Hepatocyte (in vitro differentiated cells): Measurements from ENCODE around the gene COL17A1. TPM values are rescaled to one million over a fixed set of nuclear protein-coding genes. Genes with fewer than 3 reads are reported as not detected.

Source experiments
- DNase-seq: peaks from one replicate; pipeline ENCODE4 v3.0.0-alpha.2; 2016; ENCODE audit warnings: low spot score
- H2AFZ ChIP-seq: fragments of 200-600 bp; sonication (generic); 2 replicates; pipeline ENCODE4 v1.6.0; 2016; ENCODE audit warnings: antibody characterized with exemption, mild to moderate bottlenecking
- H3K27ac ChIP-seq: fragments of 200-600 bp; sonication (generic); 2 replicates; pipeline ENCODE4 v1.5.1; 2016; ENCODE audit warnings: mild to moderate bottlenecking
- H3K27me3 ChIP-seq: fragments of 200-600 bp; sonication (generic); 2 replicates; pipeline ENCODE4 v1.6.1; 2016
- H3K36me3 ChIP-seq: fragments of 200-600 bp; sonication (generic); replicated peaks from 2 replicates; pipeline ENCODE4 v1.5.1; 2016; ENCODE audit warnings: low read depth; ENCODE audit not compliant: insufficient read depth
- H3K4me1 ChIP-seq: fragments of 200-600 bp; sonication (generic); 2 replicates; pipeline ENCODE4 v1.5.1; 2016; ENCODE audit warnings: mild to moderate bottlenecking, moderate library complexity; ENCODE audit not compliant: insufficient read depth
- H3K4me2 ChIP-seq: fragments of 200-600 bp; sonication (generic); 2 replicates; pipeline ENCODE4 v1.6.0; 2016
- H3K4me3 ChIP-seq: fragments of 200-600 bp; sonication (generic); 2 replicates; pipeline ENCODE4 v1.5.1; 2016; ENCODE audit warnings: mild to moderate bottlenecking
- H3K79me2 ChIP-seq: fragments of 200-600 bp; sonication (generic); 2 replicates; pipeline ENCODE4 v1.6.0; 2017; ENCODE audit warnings: mild to moderate bottlenecking
- H3K9me2 ChIP-seq: fragments of 200-600 bp; sonication (generic); replicated peaks from 2 replicates; pipeline ENCODE4 v1.6.0; 2017; ENCODE audit warnings: mild to moderate bottlenecking; ENCODE audit not compliant: insufficient read depth
- H3K9me3 ChIP-seq: fragments of 200-600 bp; sonication (generic); 2 replicates; pipeline ENCODE4 v1.5.1; 2016; ENCODE audit warnings: low read depth, mild to moderate bottlenecking
- H4K20me1 ChIP-seq: fragments of 200-600 bp; sonication (generic); 2 replicates; pipeline ENCODE4 v1.6.0; 2016; ENCODE audit warnings: mild to moderate bottlenecking; ENCODE audit not compliant: insufficient read depth, poor library complexity, severe bottlenecking
- CTCF ChIP-seq: fragments of 200-600 bp; sonication (generic); IDR thresholded peaks from 2 replicates; pipeline ENCODE4 v1.5.1; 2016; ENCODE audit warnings: antibody characterized with exemption, mild to moderate bottlenecking; ENCODE audit not compliant: poor library complexity
- EZH2 ChIP-seq: fragments of 200-600 bp; sonication (generic); IDR thresholded peaks from 2 replicates; pipeline ENCODE4 v1.6.1; 2016; ENCODE audit warnings: antibody characterized with exemption, mild to moderate bottlenecking, borderline replicate concordance
- EZH2phosphoT487 ChIP-seq: fragments of 200-600 bp; sonication (generic); IDR thresholded peaks from one replicate; pipeline ENCODE4 v1.6.1; 2018; ENCODE audit warnings: antibody characterized with exemption, mild to moderate bottlenecking, low read depth, moderate library complexity; ENCODE audit not compliant: unreplicated experiment, severe bottlenecking
- WGBS: methylation state at CpG from one replicate; pipeline ENCODE4 v1.1.6; 2016; ENCODE audit warnings: low lambda C conversion rate; ENCODE audit errors: missing lambda C conversion rate; 5-methylcytosine and 5-hydroxymethylcytosine counted together
- polyA plus RNA-seq: library from polyadenylated mRNA; unstranded; fragments of >200 nt; fragmentation: Nextera tagmentation; extraction: Ambion mirVana; gene quantifications from 2 replicates; pipeline ENCODE4 v1.2.1, GENCODE V29; 2016
- total RNA-seq: library from RNA; depleted of rRNA; stranded (reverse); fragments of >200 nt; gene quantifications from 2 replicates; pipeline ENCODE4 v1.2.3, GENCODE V29; 2014

The COL17A1 gene
- total and polyA plus RNA-seq, 2 experiments from 2014 or later, result 3.3 to 7.5 TPM

- H3K4me2 ChIP-seq, result no peak overlapping the region
- no peaks in the 10 kb centered on the region for H3K9me2 ChIP-seq
- H3K9me3 ChIP-seq, result no peaks in the 10 kb centered on the region
- TF ChIP-seq CTCF (no peak), EZH2phosphoT487 (no peak), EZH2 (no peak)
- no peaks in the 10 kb centered on the region for H3K79me2 ChIP-seq
- DNase-seq, result no peak
- H3K27ac ChIP-seq, result no peak overlapping the region
- H3K4me1 ChIP-seq, result no peaks in the 10 kb centered on the region
- H2AFZ ChIP-seq, result no peak overlapping the region
- no peak overlapping the region for H3K4me3 ChIP-seq
- H3K36me3 ChIP-seq, result no peaks in the 10 kb centered on the region
- H4K20me1 ChIP-seq, result no peaks in the 10 kb centered on the region
- no peaks in the 10 kb centered on the region for H3K27me3 ChIP-seq
- 96% methylated on average over 7 of the region's 7 CpGs for WGBS
Measured at GRCh38 chr10:104038958-104039752, 46.5 kb downstream of the COL17A1 start.

- no peak for TF ChIP-seq EZH2phosphoT487
- TF ChIP-seq CTCF, result no peak
- no peak for TF ChIP-seq EZH2
- no peaks in the 10 kb centered on the region for H3K4me1 ChIP-seq
- H3K36me3 ChIP-seq, result no peaks in the 10 kb centered on the region
- no peaks in the 10 kb centered on the region for H3K9me3 ChIP-seq
- no peaks in the 10 kb centered on the region for H3K79me2 ChIP-seq
- H3K4me2 ChIP-seq, result no peak overlapping the region
- H3K27me3 ChIP-seq, result no peaks in the 10 kb centered on the region
- DNase-seq, result no peak
- H3K27ac ChIP-seq, result no peak overlapping the region
- WGBS, result over 99% methylated on average over 8 of the region's 8 CpGs
- H4K20me1 ChIP-seq, result no peaks in the 10 kb centered on the region
- H3K9me2 ChIP-seq, result no peaks in the 10 kb centered on the region
- H2AFZ ChIP-seq, result no peak overlapping the region
- H3K4me3 ChIP-seq, result no peak overlapping the region
Measured at GRCh38 chr10:104038537-104038936, 47.1 kb downstream of the COL17A1 start.

GRCh38 chr10:104037261-104037951 lies 48.3 kb downstream of the COL17A1 start:
- DNase-seq, result no peak
- Histone ChIP-seq H3K79me2 (no peaks in the 10 kb centered on the region), H3K4me1 (no peaks in the 10 kb centered on the region), H3K36me3 (no peaks in the 10 kb centered on the region), H3K9me3 (no peaks in the 10 kb centered on the region), H3K4me3 (no peak overlapping the region), H3K9me2 (no peaks in the 10 kb centered on the region), H4K20me1 (no peaks in the 10 kb centered on the region), H3K27ac (no peak overlapping the region), H2AFZ (no peak overlapping the region), H3K27me3 (no peaks in the 10 kb centered on the region), H3K4me2 (no peak overlapping the region)
- WGBS, result 90% methylated on average over 16 of the region's 16 CpGs
- no peak for TF ChIP-seq EZH2phosphoT487
- no peak for TF ChIP-seq EZH2
- no peak for TF ChIP-seq CTCF
